Measurements from ENCODE around the gene DPAGT1. TPM values are rescaled to one million over a fixed set of nuclear protein-coding genes. Genes with fewer than 3 reads are reported as not detected.
"Not testable (repeated sequence)": the region's sequence is repeated elsewhere in the genome, so short reads cannot be mapped to it uniquely, and the experiment has no call there.

Gene DPAGT1
- total RNA-seq, 1 experiment from 2014 or later = 4.7 TPM

GRCh38 chr11:119117004-119117706 is 15.5 kb upstream of the DPAGT1 start:
- in situ Hi-C loops (cut with HindIII; ENCODE audit: low sequenced_read_pairs) = loop anchor here (25.0 kb wide), 1 partner anchor 195 kb away; the partner anchor contains the start of gene MCAM
- no peak for DNase-seq (ENCODE audit: low spot score)

GRCh38 chr11:119116601-119117000 is 14.9 kb upstream of the DPAGT1 start:
- in situ Hi-C loops (cut with HindIII; ENCODE audit: low sequenced_read_pairs) = loop anchor here (25.0 kb wide), 1 partner anchor 196 kb away; the partner anchor contains the start of gene MCAM
- DNase-seq (ENCODE audit: low spot score) = no peak

GRCh38 chr11:119116235-119116594 is 14.6 kb upstream of the DPAGT1 start:
- in situ Hi-C loops (cut with HindIII; ENCODE audit: low sequenced_read_pairs) = loop anchor here (25.0 kb wide), 1 partner anchor 196 kb away; the partner anchor contains the start of gene MCAM
- DNase-seq (ENCODE audit: low spot score) = no peak

DNA sequence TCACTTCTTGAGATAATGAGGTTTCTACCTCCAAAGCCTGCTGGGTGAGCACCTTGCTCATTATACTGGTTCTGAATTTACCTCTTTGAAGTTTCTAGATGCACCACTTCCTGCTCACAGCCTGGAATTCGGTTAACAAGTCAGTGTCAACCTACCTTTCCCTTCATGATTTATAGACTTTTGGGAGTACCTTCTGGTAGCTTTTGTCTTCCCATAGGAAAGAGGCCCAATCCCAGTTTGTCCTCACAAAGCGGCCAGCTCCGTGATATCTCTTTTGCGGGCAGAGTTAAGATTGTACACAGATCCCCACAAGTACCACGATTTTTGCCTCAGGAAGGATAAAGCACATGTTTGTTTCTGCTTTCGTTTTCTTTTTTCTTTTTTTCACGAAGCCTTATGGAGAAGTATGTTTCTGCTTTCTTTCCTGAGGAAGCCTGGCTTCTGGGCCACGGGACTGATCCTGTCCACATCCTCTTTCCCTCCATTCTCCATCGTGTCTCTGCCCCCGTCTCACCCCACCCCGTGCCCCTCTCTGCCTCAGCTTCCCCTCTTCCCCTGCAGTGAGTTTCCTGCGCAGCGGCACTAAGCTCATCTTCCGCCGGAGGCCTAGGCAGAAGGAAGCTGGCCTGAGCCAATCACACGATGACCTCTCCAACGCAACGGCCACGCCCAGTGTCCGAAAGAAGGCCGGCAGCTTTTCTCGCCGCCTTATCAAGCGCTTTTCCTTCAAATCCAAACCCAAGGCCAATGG is 14.0 kb upstream of the DPAGT1 start:
- no peak for DNase-seq (ENCODE audit: low spot score)
- in situ Hi-C loops (cut with HindIII; ENCODE audit: low sequenced_read_pairs) = loop anchor here (25.0 kb wide), 1 partner anchor 197 kb away; the partner anchor contains the start of gene MCAM

GRCh38 chr11:119114351-119114750 is 12.7 kb upstream of the DPAGT1 start:
- DNase-seq (ENCODE audit: low spot score) = no peak
- in situ Hi-C loops (cut with HindIII; ENCODE audit: low sequenced_read_pairs) = loop anchor here (25.0 kb wide), 1 partner anchor 198 kb away; the partner anchor contains the start of gene MCAM

DNA sequence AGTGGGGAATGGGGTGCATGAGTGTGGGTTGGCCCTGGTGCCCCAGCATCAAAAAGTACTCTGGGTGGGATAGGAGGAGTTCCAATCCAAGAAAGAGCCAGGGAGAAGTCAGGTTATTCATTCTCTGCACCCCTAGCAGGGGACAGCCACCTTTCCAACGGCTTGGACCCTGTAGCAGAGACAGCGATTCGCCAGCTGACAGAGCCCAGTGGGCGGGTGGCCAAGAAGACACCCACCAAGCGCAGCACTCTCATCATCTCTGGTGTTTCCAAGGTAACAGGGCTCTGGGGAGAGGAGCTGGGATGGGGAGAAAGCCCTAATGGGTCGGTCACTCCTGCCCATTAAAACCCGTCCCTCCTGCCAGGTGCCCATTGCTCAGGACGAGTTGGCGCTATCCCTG is 12.1 kb upstream of the DPAGT1 start:
- in situ Hi-C loops (cut with HindIII; ENCODE audit: low sequenced_read_pairs) = loop anchor here (25.0 kb wide), 1 partner anchor 199 kb away; the partner anchor contains the start of gene MCAM

DNA sequence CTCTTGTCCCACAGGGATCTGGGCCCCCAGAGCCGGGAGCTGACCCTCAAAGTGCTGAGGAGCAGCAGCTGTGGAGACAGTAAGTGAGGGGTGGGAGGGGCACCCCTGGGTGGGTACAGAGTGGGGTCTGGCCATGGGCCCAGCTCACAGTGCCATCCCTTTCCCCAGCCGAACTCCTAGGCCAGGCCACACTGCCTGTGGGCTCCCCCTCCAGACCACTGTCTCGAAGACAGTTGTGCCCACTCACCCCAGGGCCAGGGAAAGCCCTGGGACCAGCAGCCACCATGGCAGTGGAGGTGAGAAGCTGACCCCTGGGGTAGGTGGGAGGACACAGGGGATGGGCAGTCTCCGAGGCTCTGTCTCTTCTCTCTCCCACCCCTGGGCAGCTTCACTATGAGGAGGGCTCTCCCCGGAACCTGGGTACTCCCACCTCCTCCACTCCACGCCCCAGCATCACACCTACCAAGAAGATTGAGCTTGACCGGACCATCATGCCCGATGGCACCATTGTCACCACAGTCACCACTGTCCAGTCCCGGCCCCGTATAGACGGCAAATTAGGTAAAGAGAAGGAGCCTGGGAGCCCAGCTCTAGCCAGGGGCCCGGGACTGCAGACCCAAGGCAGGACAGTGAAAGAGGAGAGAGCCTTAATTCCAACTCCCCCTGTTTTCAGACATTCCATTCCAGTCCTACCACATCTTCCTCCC is 10.8 kb upstream of the DPAGT1 start:
- DNase-seq (ENCODE audit: low spot score) = no peak
- in situ Hi-C loops (cut with HindIII; ENCODE audit: low sequenced_read_pairs) = loop anchor here (25.0 kb wide), 1 partner anchor 200 kb away; the partner anchor contains the start of gene MCAM

More for the DNA sequence above, 12.1 kb upstream of the DPAGT1 start:
- DNase-seq (ENCODE audit: low spot score) = no peak

- no peak for DNase-seq (ENCODE audit: low spot score)
- in situ Hi-C loops (cut with HindIII; ENCODE audit: low sequenced_read_pairs) = loop anchor here (25.0 kb wide), 1 partner anchor 201 kb away; the partner anchor contains the start of gene MCAM
These were observed 9.8 kb upstream of the DPAGT1 start for GRCh38 chr11:119111361-119111925.

- in situ Hi-C loops (cut with HindIII; ENCODE audit: low sequenced_read_pairs) = loop anchor here (25.0 kb wide), 1 partner anchor 202 kb away; the partner anchor contains the start of gene MCAM
- DNase-seq (ENCODE audit: low spot score) = no peak
These were observed 8.8 kb upstream of the DPAGT1 start for GRCh38 chr11:119110439-119110838.

DNA sequence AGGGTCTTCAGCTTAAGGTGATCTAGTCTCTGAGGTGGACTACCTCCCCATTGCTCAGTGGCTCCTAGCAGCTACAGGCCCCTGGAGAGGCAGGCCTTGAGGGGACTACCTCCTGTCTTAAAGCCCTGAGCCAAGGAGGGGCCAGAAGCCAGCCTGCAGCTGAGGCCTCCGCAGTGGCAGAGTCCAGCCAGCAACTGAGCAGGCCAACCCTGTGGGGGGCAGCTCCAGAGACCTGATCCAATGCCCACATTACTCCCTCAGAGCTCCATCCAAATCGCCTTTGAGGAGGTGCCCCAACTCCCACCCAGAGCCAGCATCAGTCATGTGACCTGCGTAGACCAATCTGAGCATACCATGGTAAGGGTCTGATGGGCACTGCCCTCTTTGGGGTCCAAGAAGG is 8.2 kb upstream of the DPAGT1 start:
- DNase-seq (ENCODE audit: low spot score) = no peak
- in situ Hi-C loops (cut with HindIII; ENCODE audit: low sequenced_read_pairs) = loop anchor here (10.0 to 25.0 kb wide), 2 partner anchors 95 to 202 kb away; partner anchors contain the start of genes MCAM, RPS25 and TRAPPC4

DNA sequence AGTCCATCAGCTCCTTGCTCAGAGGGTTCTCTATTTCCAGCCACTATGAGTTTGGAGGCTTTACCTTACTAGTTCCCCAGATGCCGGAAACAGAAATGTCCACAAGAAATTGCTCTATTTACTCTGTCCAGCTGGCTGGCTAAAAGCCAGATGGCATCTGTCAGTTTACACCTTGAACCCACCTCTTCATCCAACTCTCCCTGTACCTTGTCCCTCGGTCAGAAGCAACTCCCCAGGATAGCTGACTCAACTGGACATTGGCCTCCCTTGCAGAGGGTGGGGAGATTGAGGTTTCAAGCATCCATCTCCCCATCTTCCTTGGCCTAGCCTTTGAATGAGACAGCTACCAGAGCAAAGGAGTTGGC is 7.2 kb upstream of the DPAGT1 start:
- DNase-seq (ENCODE audit: low spot score) = no peak
- in situ Hi-C loops (cut with HindIII; ENCODE audit: low sequenced_read_pairs) = loop anchor here (10.0 to 25.0 kb wide), 2 partner anchors 94 to 203 kb away; partner anchors contain the start of genes MCAM, RPS25 and TRAPPC4

GRCh38 chr11:119108146-119108856 is 6.6 kb upstream of the DPAGT1 start:
- DNase-seq (ENCODE audit: low spot score) = peak; percentile 51
- in situ Hi-C loops (cut with HindIII; ENCODE audit: low sequenced_read_pairs) = loop anchor here (10.0 to 25.0 kb wide), 2 partner anchors 94 to 204 kb away; partner anchors contain the start of genes MCAM, RPS25 and TRAPPC4

- no peak for DNase-seq (ENCODE audit: low spot score)
- in situ Hi-C loops (cut with HindIII; ENCODE audit: low sequenced_read_pairs) = loop anchor here (10.0 to 25.0 kb wide), 2 partner anchors 93 to 205 kb away; partner anchors contain the start of genes MCAM, RPS25 and TRAPPC4
These were observed 6.0 kb upstream of the DPAGT1 start for GRCh38 chr11:119107538-119108145.

- in situ Hi-C loops (cut with HindIII; ENCODE audit: low sequenced_read_pairs) = loop anchor here (10.0 to 25.0 kb wide), 2 partner anchors 92 to 205 kb away; partner anchors contain the start of genes MCAM, RPS25 and TRAPPC4
- peak; percentile 91 for DNase-seq (ENCODE audit: low spot score)
These were observed 5.2 kb upstream of the DPAGT1 start, which contains the start of gene C2CD2L for GRCh38 chr11:119106564-119107537. C2CD2L (plus strand) TSS chr11:119107344; CDS start chr11:119107742, 398 bp downstream.

DNA sequence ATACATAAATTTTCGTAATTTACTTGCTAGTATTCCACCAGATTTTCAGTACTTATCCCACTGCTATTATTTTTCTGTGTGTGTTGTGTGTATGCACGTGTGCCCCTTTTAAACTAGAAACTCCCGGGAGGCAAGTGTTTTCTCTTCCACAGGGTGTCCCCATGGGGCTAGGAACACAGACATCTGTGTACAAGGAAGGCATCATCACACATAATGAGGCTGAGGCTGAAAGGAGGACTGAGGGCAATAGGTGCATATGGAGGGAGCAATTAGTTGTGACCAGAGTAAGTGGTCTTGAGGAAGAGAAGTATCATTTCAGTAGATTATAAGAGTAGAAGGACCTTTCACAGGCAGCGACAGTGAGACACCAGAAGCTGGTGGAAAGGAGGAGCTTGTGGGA is 2.1 kb upstream of the DPAGT1 start:
- no peak for DNase-seq (ENCODE audit: low spot score)
- in situ Hi-C loops (cut with HindIII; ENCODE audit: low sequenced_read_pairs) = loop anchor here (10.0 to 25.0 kb wide), 2 partner anchors 89 to 209 kb away; partner anchors contain the start of genes MCAM, RPS25 and TRAPPC4

GRCh38 chr11:119103161-119103664 is 1.6 kb upstream of the DPAGT1 start:
- DNase-seq (ENCODE audit: low spot score) = not testable (repeated sequence)
- in situ Hi-C loops (cut with HindIII; ENCODE audit: low sequenced_read_pairs) = loop anchor here (10.0 to 25.0 kb wide), 2 partner anchors 88 to 209 kb away; partner anchors contain the start of genes MCAM, RPS25 and TRAPPC4

Measured in G401 (cell line).